Lung (tissue), 12 donors: ENCODE measurements around the gene KIRREL2. TPM values are rescaled to one million over a fixed set of nuclear protein-coding genes. Genes with fewer than 3 reads are reported as not detected.
A peak's percentile ranks its signal among the peaks of the same experiment; 100 is the strongest.
"Not testable (repeated sequence)": the region's sequence is repeated elsewhere in the genome, so short reads cannot be mapped to it uniquely, and the experiment has no call there.

Experiments
- ATAC-seq: fragments of 200-7000 bp; cut with Tn5 transposase; one replicate; pipeline ENCODE4 v1.9.1; 2020; ENCODE audit warnings: moderate number of reproducible peaks; ENCODE audit not compliant: insufficient read depth, low FRiP score
- DNase-seq, 3 donors: peaks; one replicate each; pipeline ENCODE4 v3.0.0-alpha.2; 2013 to 2017
- H3K27ac ChIP-seq, 2 donors: one replicate each; pipeline ENCODE4 v1.5.1; 2013; ENCODE audit warnings: mild to moderate bottlenecking in 2 of 2, moderate library complexity in 2 of 2, control low read depth in 1 of 2, inconsistent platforms in 1 of 2, low read depth in 1 of 2, low read length in 1 of 2
- H3K27me3 ChIP-seq, 3 donors: one replicate each; pipeline ENCODE4 v1.5.1; 2013; ENCODE audit warnings: low read length in 2 of 3; ENCODE audit not compliant: control insufficient read depth in 3 of 3, insufficient read depth in 3 of 3
- H3K36me3 ChIP-seq, 4 donors: one replicate each; pipeline ENCODE4 v1.5.1; 2013; ENCODE audit warnings: low read length in 4 of 4, mild to moderate bottlenecking in 1 of 4, moderate library complexity in 1 of 4; ENCODE audit not compliant: control insufficient read depth in 4 of 4, insufficient read depth in 4 of 4
- H3K4me1 ChIP-seq, 5 donors: one replicate each; pipeline ENCODE4 v1.5.1; 2013; ENCODE audit warnings: low read length in 5 of 5, mild to moderate bottlenecking in 2 of 5, moderate library complexity in 1 of 5; ENCODE audit not compliant: control insufficient read depth in 5 of 5, insufficient read depth in 5 of 5
- H3K4me3 ChIP-seq: one replicate; pipeline ENCODE4 v1.5.1; 2013; ENCODE audit warnings: mild to moderate bottlenecking, control low read depth, moderate library complexity
- H3K9ac ChIP-seq, 2 donors: one replicate each; pipeline ENCODE4 v1.5.1; 2013; ENCODE audit warnings: low read length in 2 of 2, control low read depth in 1 of 2; ENCODE audit not compliant: insufficient read depth in 1 of 2
- H3K9me3 ChIP-seq, 4 donors: one replicate each; pipeline ENCODE4 v1.5.1; 2013; ENCODE audit warnings: low read length in 3 of 4, mild to moderate bottlenecking in 1 of 4, moderate library complexity in 1 of 4; ENCODE audit not compliant: control insufficient read depth in 4 of 4, insufficient read depth in 3 of 4
- CTCF ChIP-seq: IDR thresholded peaks from 2 replicates; pipeline ENCODE4 v1.5.1; 2012; ENCODE audit warnings: mild to moderate bottlenecking; ENCODE audit errors: control extremely low read depth, extremely low read depth
- WGBS, 2 donors: extraction: QIAGEN DNeasy Blood & Tissue Kit; methylation state at CpG; one replicate each; pipeline ENCODE4 v1.1.7; 2013; 5-methylcytosine and 5-hydroxymethylcytosine counted together
- polyA plus RNA-seq, 2 donors: library from polyadenylated mRNA; stranded (reverse); fragments of 200-250 nt; gene quantifications; one replicate each; pipeline ENCODE4 v1.2.1, GENCODE V29; 2013
- total RNA-seq, 2 donors: library from RNA; depleted of rRNA in 1 of 2; stranded (reverse); fragments of >200 nt in 1 of 2; gene quantifications; one replicate each; pipeline ENCODE4 v1.2.1, GENCODE V29; 2014 to 2021
- donor health status: control.
- donor health status: control.
- donor health status: Bipolar disorder and iron deficiency.
- donor health status: healthy.
- donor health status: DM: yes; HTN: yes; CAD: no.

Gene KIRREL2
- total and polyA plus RNA-seq, 4 donors = 0.04 to 1.2 (median 0.10) TPM; not detected in 1

DNA sequence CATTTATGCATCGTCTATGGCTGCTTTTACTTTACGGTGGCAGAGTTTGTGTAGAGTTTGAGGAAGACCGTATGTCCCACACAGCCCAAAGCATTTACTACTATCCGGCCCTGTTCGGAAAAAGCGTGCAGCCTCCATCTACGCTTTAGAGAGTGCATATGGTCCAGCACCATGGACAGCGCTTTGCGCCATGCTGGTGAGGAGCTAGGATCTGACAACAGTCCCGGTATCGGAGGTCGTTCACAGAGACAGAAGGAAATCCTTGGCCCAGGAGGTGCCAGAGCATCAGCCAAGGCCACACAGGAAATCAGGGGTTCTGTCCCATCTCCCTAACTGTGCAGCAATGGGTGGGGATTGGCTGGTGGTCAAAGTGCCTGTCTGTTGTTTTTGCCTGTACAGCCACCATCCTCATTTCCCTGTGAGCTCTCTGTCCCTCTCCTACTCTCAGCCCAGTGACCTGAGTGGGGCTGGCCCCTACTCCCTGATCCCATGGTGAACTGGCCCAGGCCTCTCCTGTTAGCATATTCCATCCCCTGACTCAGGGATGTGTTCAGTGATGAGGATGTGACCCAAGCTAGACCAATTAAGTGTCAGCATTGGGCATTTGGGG lies 27.9 kb upstream of the KIRREL2 start:
- no peak for TF ChIP-seq CTCF
- ATAC-seq (no peak), DNase-seq (peak; percentile 80 to 90 (median 84))
- Histone ChIP-seq H3K27me3 (no peaks in the 10 kb centered on the region), H3K4me1 (no peaks in the 10 kb centered on the region), H3K4me3 (no peak overlapping the region), H3K27ac (no peak overlapping the region), H3K9ac (no peak overlapping the region), H3K9me3 (peaks cover 0 to 4% (median 0%) of the 10 kb centered on the region in 4 donors), H3K36me3 (no peaks in the 10 kb centered on the region)
- WGBS, 2 donors = 10% methylated on average over 12 of the region's 12 CpGs

GRCh38 chr19:35830986-35831385 lies 25.7 kb upstream of the KIRREL2 start:
- no peaks in the 10 kb centered on the region for H3K4me1 ChIP-seq
- no peak for ATAC-seq
- H3K9me3 ChIP-seq = peaks cover 0 to 4% (median 0%) of the 10 kb centered on the region in 4 donors
- TF ChIP-seq CTCF = no peak
- 74 to 84% methylated on average over 18 of the region's 18 CpGs for WGBS, 2 donors
- no peak overlapping the region for H3K27ac ChIP-seq
- H3K9ac ChIP-seq = no peak overlapping the region
- no peaks in the 10 kb centered on the region for H3K36me3 ChIP-seq
- H3K4me3 ChIP-seq = no peak overlapping the region
- DNase-seq = no peak
- H3K27me3 ChIP-seq = no peaks in the 10 kb centered on the region

DNA sequence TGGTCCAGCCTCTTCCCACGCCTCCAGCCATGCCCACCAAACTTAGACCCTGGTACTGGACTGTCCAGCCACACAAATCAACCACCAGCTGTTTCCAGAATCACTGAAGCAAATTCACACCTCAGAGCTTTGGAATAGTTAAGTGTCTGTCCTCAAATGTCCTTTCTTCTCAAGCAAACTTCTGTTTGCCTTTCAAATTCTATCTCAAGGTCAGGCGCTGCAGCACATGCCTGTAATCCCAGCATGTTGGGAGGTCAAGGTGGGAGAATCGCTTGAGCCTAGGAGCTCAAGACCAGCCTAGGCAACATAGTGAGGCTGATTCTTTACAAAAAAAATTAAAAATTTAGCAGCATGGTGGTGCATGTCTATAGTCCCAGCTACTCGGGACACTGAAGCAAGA lies 24.7 kb upstream of the KIRREL2 start:
- peaks cover 0 to 4% (median 0%) of the 10 kb centered on the region in 4 donors for H3K9me3 ChIP-seq
- no peak for DNase-seq
- no peaks in the 10 kb centered on the region for H3K36me3 ChIP-seq
- H3K4me3 ChIP-seq = no peak overlapping the region
- ATAC-seq = no peak
- TF ChIP-seq CTCF = no peak
- 74 to 85% methylated on average over 4 of the region's 4 CpGs for WGBS, 2 donors
- H3K27ac ChIP-seq = no peak overlapping the region
- H3K4me1 ChIP-seq = no peaks in the 10 kb centered on the region
- H3K27me3 ChIP-seq = no peaks in the 10 kb centered on the region
- H3K9ac ChIP-seq = no peak overlapping the region

DNA sequence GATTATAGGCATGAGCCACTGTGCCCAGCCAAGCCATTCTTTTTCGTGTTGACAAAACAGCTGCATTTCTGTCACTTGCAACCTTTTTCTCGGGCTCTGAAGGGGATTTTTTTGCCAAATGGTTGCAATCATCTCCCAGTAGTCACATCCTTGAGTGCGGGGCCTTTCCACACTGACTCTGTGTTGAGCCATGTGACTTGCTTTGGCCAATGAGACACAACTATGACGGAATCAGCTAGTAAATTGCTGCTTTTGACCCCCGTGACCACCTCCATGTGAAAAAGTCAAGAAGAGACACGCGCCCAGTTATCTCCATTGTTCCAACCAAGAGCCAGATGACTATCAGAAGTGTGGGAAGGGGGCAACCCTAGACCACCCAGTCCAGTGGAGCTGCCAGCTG lies 22.7 kb upstream of the KIRREL2 start:
- H3K36me3 ChIP-seq = no peaks in the 10 kb centered on the region
- no peak for ATAC-seq
- peaks cover 0 to 4% (median under 1%) of the 10 kb centered on the region in 4 donors for H3K9me3 ChIP-seq
- WGBS, 2 donors = 55 to 61% methylated on average over 7 of the region's 7 CpGs
- H3K27me3 ChIP-seq = no peaks in the 10 kb centered on the region
- no peak overlapping the region for H3K4me3 ChIP-seq
- DNase-seq = no peak
- no peak overlapping the region for H3K27ac ChIP-seq
- TF ChIP-seq CTCF = no peak
- H3K9ac ChIP-seq = no peak overlapping the region
- H3K4me1 ChIP-seq = no peaks in the 10 kb centered on the region

GRCh38 chr19:35836096-35836495 lies 20.6 kb upstream of the KIRREL2 start:
- H3K27ac ChIP-seq, ATAC-seq, H3K27me3 ChIP-seq, H3K9ac ChIP-seq, H3K9me3 ChIP-seq, H3K4me1 ChIP-seq, DNase-seq, H3K36me3 ChIP-seq, H3K4me3 ChIP-seq: not testable (repeated sequence)
- WGBS, 2 donors = 56 to 61% methylated on average over 11 of the region's 11 CpGs
